ENCODE measurements around the gene NPDC1. TPM values are rescaled to one million over a fixed set of nuclear protein-coding genes. Genes with fewer than 3 reads are reported as not detected.

Gene NPDC1, protein sequence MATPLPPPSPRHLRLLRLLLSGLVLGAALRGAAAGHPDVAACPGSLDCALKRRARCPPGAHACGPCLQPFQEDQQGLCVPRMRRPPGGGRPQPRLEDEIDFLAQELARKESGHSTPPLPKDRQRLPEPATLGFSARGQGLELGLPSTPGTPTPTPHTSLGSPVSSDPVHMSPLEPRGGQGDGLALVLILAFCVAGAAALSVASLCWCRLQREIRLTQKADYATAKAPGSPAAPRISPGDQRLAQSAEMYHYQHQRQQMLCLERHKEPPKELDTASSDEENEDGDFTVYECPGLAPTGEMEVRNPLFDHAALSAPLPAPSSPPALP
- 32.7 and 36.0 TPM in 2 replicates for total RNA-seq

DNA sequence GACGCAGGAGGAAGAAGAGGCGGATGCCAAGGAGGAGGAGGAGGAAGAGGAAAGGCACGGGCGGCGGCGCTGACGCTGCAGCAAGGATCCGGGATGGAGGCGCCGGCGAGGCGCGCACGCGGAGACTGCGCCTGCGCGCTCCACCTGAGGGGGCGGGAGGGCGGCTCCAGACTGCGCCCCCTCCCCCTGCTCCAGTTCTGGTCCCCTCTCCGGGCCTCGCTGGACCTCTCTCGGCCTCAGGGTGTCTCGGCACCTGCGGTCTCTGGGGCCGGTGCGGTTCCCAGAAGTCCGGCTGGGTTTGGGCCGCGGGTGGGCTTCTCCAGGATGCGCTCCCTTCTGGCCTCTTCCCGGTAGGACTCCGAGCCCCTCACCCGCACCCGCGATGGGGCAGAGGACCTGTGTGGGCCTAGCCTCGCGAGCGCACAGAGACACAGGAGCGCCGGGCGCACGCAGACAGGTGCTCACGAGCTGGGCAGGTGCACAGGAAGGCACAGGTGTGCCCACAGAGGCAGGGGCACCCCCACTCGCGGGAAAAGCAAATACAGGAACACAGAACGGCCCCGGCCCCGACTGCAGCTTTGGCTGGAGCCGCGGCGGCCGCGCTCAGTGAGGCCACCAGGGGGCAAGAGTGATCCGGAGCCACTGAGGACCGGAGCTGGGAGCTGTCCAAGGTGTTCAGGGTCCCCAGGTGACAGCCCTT lies at the start of gene NPDC1:
NPDC1 (minus strand) TSS at position 90 of the 700 bp plus-strand sequence. CDS start 188 bp downstream, outside the sequence.
- no peaks in the 10 kb centered on the region for H3K9me3 Mint-ChIP-seq
- DNase-seq (ENCODE audit: low spot score) = peak; percentile 76
- peaks cover 4% of the 10 kb centered on the region for H3K4me1 Mint-ChIP-seq (ENCODE audit: low read depth)
- H3K36me3 Mint-ChIP-seq (ENCODE audit: low read depth) = no peaks in the 10 kb centered on the region
- intact Hi-C loops (cut with micrococcal nuclease) = loop anchor here (1.0 to 5.0 kb wide), 5 partner anchors 18 to 199 kb away; partner anchors contain the start of genes PHPT1 and SAPCD2
- peak within 1 kb of the TSS; percentile 60 for H3K4me3 Mint-ChIP-seq (ENCODE audit: low read depth)
- H3K27ac Mint-ChIP-seq = no peak within 1 kb of the TSS
- H3K27me3 Mint-ChIP-seq (ENCODE audit: low read depth) = peaks cover 29% of the 10 kb centered on the region

DNA sequence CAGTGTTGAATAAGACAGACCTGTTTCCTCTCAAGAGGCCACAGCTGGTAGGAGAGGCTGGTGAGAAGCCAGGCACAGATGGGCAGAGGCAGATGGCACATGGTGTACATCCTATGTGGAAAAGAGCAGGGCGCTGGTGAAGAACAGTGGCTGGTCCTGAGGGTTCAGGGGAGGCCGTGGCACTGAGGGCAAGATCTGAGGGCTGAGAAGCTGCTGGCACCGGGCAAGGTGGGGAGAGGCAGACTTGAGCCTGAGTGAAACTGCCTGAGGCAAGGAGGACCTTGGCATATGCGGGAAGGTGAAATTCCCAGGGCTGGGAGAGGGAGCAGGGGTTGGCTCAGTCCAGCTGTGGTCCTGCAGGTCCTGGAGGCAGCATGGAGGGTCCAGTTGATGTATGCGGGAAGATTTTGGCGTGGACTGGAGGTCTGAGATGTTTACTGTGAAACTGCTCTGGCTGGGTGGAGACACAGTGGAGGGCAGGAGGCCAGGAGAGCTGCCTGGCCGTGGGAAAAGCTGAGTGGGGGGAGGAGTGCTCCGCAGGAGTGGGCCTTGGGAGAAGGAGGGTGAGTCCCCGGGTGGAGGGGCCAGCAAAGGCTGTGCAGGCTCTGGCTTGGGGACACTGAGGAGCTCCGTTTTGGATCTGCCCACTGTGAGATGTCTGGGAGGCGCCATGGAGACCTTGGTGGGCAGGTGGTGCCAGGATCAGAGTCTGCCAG lies 43.4 kb upstream of the NPDC1 start:
- H3K27me3 Mint-ChIP-seq (ENCODE audit: low read depth) = no peaks in the 10 kb centered on the region
- peaks cover 30% of the 10 kb centered on the region for H3K36me3 Mint-ChIP-seq (ENCODE audit: low read depth)
- no peaks in the 10 kb centered on the region for H3K9me3 Mint-ChIP-seq
- intact Hi-C loops (cut with micrococcal nuclease) = loop anchor here (5.0 kb wide), 1 partner anchor 148 kb away; no protein-coding TSS in a partner anchor
- peak overlapping the region; percentile 5 for H3K4me3 Mint-ChIP-seq (ENCODE audit: low read depth)
- peaks cover 27% of the 10 kb centered on the region for H3K4me1 Mint-ChIP-seq (ENCODE audit: low read depth)
- H3K27ac Mint-ChIP-seq = no peak overlapping the region
- no peak for DNase-seq (ENCODE audit: low spot score)

DNA sequence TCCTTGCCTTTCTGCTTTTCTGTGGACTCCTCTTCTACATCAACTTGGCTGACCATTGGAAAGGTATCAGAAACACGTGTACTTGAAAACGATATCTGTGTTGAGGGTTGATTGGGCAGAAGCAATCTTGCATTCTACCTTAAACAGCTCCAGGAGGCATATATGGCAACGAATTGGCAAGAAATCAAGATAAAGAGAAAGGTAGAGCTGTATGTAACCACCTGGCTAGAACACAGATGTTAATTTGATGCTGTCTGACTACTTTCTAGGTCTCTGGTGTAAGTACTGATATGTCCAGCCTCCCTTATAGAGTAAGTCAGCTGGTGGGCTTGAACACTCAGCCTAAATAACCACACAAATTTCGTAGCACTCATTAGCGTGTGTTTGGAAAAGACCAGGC lies 42.1 kb upstream of the NPDC1 start:
- no peaks in the 10 kb centered on the region for H3K27me3 Mint-ChIP-seq (ENCODE audit: low read depth)
- peaks cover 34% of the 10 kb centered on the region for H3K4me1 Mint-ChIP-seq (ENCODE audit: low read depth)
- H3K9me3 Mint-ChIP-seq = no peaks in the 10 kb centered on the region
- DNase-seq (ENCODE audit: low spot score) = no peak
- H3K36me3 Mint-ChIP-seq (ENCODE audit: low read depth) = peaks cover 25% of the 10 kb centered on the region
- H3K27ac Mint-ChIP-seq = peak overlapping the region; percentile 84
- H3K4me3 Mint-ChIP-seq (ENCODE audit: low read depth) = peak overlapping the region; percentile 85
- intact Hi-C loops (cut with micrococcal nuclease) = loop anchor here (5.0 kb wide), 1 partner anchor 149 kb away; no protein-coding TSS in a partner anchor

DNA sequence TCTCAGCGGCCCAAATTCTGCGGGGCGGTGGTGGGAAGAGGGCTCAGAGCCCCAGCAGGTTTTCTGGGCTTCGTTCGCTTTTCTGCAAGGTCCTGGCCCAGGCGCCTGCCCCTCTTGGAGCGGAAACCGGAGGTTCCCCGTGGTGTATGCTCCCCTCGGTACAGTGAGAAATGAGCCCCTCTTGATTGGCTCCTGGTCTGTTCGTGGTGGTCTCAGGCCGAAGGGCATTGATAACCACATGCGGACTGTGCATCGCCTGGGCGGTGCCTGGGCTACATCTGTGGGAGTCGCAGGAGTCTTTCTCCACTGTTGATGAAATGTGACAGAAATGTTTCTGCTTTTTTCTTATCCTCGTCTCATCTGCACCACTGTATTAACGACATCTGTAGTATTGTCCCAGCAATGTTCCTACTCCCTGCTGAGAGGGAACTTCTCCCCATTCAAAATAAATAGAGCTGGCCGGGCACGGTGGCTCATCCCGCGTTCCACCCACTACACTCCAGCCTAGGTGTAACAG lies 41.5 kb upstream of the NPDC1 start:
- Mint-ChIP-seq H3K27me3 (ENCODE audit: low read depth) (no peaks in the 10 kb centered on the region), H3K27ac (peak overlapping the region; percentile 84), H3K9me3 (no peaks in the 10 kb centered on the region), H3K36me3 (ENCODE audit: low read depth) (peaks cover 18% of the 10 kb centered on the region), H3K4me1 (ENCODE audit: low read depth) (peaks cover 34% of the 10 kb centered on the region), H3K4me3 (ENCODE audit: low read depth) (peak overlapping the region; percentile 85)
- DNase-seq (ENCODE audit: low spot score) = no peak
- intact Hi-C loops (cut with micrococcal nuclease) = loop anchor here (1.0 to 5.0 kb wide), 4 partner anchors 8 to 150 kb away; partner anchors contain the start of gene DPP7

DNA sequence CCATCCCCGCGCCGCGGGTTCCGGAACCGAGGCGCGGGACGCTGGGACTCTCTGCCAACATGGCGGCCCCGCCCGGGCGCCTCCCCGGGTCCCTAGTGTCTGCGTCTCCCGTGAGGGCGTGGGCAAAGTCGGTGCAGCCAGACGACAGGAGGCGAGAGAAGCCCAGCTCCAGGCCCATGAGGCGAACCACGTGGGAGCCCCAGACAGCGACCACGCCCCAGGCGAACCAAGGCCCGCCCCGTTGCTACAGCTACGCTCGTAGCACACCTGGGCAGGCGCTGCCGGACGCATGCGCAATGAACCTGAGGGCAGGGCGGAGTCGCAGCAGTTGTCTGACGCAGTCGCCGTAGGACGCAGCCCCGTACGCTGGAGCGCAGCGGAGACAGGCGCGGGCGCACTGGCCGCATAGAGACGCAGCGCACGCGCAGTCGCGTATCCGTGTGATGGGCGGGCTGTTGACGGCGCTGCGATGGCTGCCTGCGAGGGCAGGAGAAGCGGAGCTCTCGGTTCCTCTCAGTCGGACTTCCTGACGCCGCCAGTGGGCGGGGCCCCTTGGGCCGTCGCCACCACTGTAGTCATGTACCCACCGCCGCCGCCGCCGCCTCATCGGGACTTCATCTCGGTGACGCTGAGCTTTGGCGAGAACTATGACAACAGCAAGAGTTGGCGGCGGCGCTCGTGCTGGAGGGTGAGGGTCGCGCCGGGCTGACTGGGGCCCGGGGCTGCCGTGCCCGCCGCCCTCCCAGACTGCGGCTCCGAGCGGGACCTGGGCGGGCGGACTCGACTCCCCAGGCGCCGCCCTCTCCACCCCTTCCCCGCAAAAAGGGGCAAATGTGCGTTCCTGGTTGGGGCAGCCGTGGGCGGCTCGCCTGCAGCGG lies 40.8 kb upstream of the NPDC1 start, which contains the start of gene MAN1B1:
MAN1B1 (plus strand) TSS at position 455 of the 878 bp plus-strand sequence; CDS start at position 470, 15 bp downstream.
- peaks cover 20% of the 10 kb centered on the region for H3K36me3 Mint-ChIP-seq (ENCODE audit: low read depth)
- H3K27me3 Mint-ChIP-seq (ENCODE audit: low read depth) = no peaks in the 10 kb centered on the region
- H3K4me3 Mint-ChIP-seq (ENCODE audit: low read depth) = peak within 1 kb of the TSS; percentile 92
- peaks cover 34% of the 10 kb centered on the region for H3K4me1 Mint-ChIP-seq (ENCODE audit: low read depth)
- DNase-seq (ENCODE audit: low spot score) = peak; percentile 100
- intact Hi-C loops (cut with micrococcal nuclease) = loop anchor here (1.0 to 5.0 kb wide), 5 partner anchors 9 to 151 kb away; partner anchors contain the start of genes DPP7 and SAPCD2
- H3K27ac Mint-ChIP-seq = peak within 1 kb of the TSS; percentile 88
- no peaks in the 10 kb centered on the region for H3K9me3 Mint-ChIP-seq

DNA sequence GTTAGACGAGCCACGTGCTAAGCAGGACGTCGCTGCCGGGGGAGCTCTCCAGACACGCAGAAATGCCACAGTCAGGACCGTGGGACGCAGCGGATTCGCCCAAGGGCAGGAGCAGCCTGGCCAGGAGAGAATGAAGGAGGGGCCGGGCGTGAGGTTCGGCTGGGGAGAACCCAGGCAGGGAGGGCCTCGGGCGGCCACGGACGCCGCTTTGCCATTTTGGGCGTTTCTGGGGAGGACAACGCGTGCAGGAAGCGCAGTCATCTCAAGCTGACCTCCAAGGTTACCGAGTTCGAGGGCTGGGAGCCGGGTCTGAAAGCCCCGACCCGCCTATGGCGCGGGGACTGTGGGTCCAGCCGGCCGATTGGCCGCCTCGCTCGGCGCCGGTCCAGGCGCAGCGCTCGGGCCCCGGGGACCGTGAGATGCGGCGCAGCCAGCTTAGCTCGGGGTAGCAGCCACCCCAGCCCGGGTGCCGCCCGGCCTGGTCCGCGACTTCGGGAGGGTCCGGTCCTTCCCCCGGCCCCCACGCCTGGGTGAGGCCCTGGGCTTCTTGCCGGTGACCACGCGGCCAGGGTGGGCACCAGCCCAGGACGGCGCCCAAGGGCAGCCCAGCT lies 40.0 kb upstream of the NPDC1 start:
- Mint-ChIP-seq H3K9me3 (no peaks in the 10 kb centered on the region), H3K36me3 (ENCODE audit: low read depth) (peaks cover 25% of the 10 kb centered on the region), H3K27ac (peak overlapping the region; percentile 88), H3K4me3 (ENCODE audit: low read depth) (peak overlapping the region; percentile 92), H3K27me3 (ENCODE audit: low read depth) (no peaks in the 10 kb centered on the region), H3K4me1 (ENCODE audit: low read depth) (peaks cover 34% of the 10 kb centered on the region)
- peak; percentile 40 for DNase-seq (ENCODE audit: low spot score)
- intact Hi-C loops (cut with micrococcal nuclease) = loop anchor here (1.0 to 5.0 kb wide), 4 partner anchors 16 to 151 kb away; partner anchors contain the start of genes DPP7 and SAPCD2

DNA sequence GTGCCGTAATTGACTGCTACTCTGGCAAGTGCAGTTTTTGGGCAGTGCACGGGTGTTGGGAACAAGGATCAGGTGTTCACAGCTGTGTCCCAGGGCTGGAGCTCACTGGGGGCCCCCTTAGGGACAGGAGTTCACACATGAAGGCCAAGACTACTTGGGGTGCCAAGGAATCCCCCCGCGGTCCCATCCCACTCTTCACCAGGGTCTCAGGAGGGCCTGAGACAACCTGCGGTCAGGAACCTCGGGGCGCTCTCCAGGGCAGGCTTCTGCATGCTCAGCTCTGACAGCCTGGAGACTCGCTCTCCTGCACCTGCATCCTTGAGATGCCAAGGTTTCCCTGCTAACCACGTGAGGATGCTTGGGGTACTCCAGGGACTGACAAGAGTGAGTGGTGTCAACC lies 38.5 kb upstream of the NPDC1 start:
- H3K4me1 Mint-ChIP-seq (ENCODE audit: low read depth) = peaks cover 34% of the 10 kb centered on the region
- no peaks in the 10 kb centered on the region for H3K9me3 Mint-ChIP-seq
- H3K27ac Mint-ChIP-seq = no peak overlapping the region
- DNase-seq (ENCODE audit: low spot score) = no peak
- no peaks in the 10 kb centered on the region for H3K27me3 Mint-ChIP-seq (ENCODE audit: low read depth)
- no peak overlapping the region for H3K4me3 Mint-ChIP-seq (ENCODE audit: low read depth)
- intact Hi-C loops (cut with micrococcal nuclease) = no loop called here
- H3K36me3 Mint-ChIP-seq (ENCODE audit: low read depth) = peaks cover 25% of the 10 kb centered on the region

DNA sequence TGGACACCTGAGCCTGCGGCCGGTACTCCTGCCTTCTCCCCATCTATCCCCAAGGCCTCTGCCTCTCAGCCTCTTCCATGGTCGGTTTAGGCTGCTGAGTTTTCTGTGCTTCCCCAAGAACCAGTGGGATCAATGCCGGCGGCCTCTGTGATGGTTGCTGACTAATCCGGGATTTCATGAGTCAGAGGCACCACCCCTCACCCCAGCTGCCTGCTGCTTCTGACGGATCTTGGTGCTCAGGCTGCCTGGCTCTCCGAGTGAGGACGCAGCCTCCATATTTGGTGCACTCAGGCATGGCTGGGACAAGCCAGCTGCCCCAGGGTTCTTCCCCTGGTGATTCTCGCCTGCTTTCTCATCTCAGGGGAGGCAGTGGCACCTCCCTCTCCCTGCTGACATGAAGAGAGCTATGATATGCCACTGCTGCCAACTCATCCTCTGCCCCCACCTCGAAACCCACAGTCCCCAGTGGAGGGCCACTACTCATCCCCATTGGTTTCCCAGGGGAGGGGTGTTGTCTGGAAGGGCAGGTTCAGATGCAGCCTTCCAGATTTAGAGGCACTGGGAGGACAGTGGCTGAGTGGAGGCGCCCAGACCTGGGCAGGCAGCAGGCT lies 37.5 kb upstream of the NPDC1 start:
- DNase-seq (ENCODE audit: low spot score) = no peak
- no peaks in the 10 kb centered on the region for H3K27me3 Mint-ChIP-seq (ENCODE audit: low read depth)
- peak overlapping the region; percentile 42 for H3K27ac Mint-ChIP-seq

DNA sequence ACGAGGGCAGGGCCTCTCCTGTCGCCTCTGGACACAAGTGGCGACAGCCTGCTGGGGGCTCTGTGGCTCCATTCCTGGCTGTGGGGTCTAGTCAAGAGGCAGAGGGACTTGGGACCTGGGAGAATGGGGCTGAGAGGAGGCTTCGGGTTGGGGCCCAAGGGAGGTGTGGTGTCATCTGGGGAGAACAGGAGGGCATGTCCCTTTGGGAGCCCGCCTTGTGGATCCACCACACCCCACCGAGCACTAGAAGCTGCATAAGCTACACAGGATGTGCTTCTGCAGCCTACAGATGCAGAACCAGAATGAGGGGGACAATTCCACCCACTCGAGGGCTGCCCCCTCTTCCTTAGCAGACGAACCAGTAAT lies 36.9 kb upstream of the NPDC1 start:
- H3K4me3 Mint-ChIP-seq (ENCODE audit: low read depth) = no peak overlapping the region
- intact Hi-C loops (cut with micrococcal nuclease) = no loop called here
- H3K4me1 Mint-ChIP-seq (ENCODE audit: low read depth) = peaks cover 21% of the 10 kb centered on the region
- peaks cover 16% of the 10 kb centered on the region for H3K36me3 Mint-ChIP-seq (ENCODE audit: low read depth)
- H3K27ac Mint-ChIP-seq = no peak overlapping the region
- DNase-seq (ENCODE audit: low spot score) = no peak
- no peaks in the 10 kb centered on the region for H3K27me3 Mint-ChIP-seq (ENCODE audit: low read depth)
- no peaks in the 10 kb centered on the region for H3K9me3 Mint-ChIP-seq

More for the DNA sequence above, 37.5 kb upstream of the NPDC1 start:
- Mint-ChIP-seq H3K4me1 (ENCODE audit: low read depth) (peaks cover 27% of the 10 kb centered on the region), H3K36me3 (ENCODE audit: low read depth) (peaks cover 19% of the 10 kb centered on the region), H3K9me3 (no peaks in the 10 kb centered on the region), H3K4me3 (ENCODE audit: low read depth) (no peak overlapping the region)
- intact Hi-C loops (cut with micrococcal nuclease) = no loop called here

DNA sequence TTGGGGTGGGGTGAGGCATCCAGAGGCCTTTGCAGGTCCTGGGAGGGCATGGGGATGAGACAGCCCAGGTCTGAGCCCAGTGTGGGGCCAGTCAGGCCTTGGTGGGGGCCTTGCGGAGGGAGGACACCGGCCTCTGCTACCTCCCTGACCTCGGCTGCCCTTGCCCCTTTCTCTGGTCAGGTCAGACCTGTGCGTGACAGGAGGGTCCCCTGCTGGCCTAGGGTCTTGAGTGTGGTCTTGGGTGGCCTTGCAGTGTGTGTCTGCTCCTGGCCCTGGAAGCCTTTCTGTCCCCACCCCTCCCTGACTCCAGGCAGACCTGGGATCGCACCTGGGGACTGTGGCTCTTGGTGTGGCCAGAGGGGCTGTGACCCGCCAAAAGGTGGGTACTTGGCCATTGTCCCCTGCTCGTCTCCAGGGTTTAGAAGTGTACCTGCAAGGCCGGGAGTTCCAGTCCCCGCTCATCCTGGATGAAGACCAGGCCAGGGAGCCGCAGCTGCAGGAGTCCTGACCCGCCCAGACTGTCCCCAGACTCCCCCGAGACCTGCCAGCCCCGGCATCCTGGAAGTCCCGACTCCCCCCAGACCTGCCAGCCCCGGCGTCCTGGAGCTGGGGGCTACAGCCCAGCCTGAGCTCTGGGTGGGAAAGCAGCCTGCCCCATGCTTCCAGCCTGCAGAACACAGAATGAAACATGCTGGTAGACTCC lies 36.4 kb upstream of the NPDC1 start:
- no peak for DNase-seq (ENCODE audit: low spot score)
- Mint-ChIP-seq H3K9me3 (no peaks in the 10 kb centered on the region), H3K27me3 (ENCODE audit: low read depth) (no peaks in the 10 kb centered on the region), H3K27ac (no peak overlapping the region), H3K4me1 (ENCODE audit: low read depth) (peaks cover 16% of the 10 kb centered on the region), H3K36me3 (ENCODE audit: low read depth) (peaks cover 15% of the 10 kb centered on the region), H3K4me3 (ENCODE audit: low read depth) (no peak overlapping the region)
- intact Hi-C loops (cut with micrococcal nuclease) = no loop called here
